ENCODE measurements around the gene SPECC1L. TPM values are rescaled to one million over a fixed set of nuclear protein-coding genes. Genes with fewer than 3 reads are reported as not detected.

SPECC1L gene
- total and polyA plus RNA-seq, 8 donors = 6.0 to 53.1 (median 21.8) TPM

- no peaks in the 10 kb centered on the region for H3K36me3 ChIP-seq
- no peak for DNase-seq
- intact Hi-C loops (cut with DNase I; ENCODE audit: low total_unique reads) = no loop called here
- no peaks in the 10 kb centered on the region for H3K9me3 ChIP-seq
- H3K27me3 ChIP-seq = peaks cover 0 to 35% (median 12%) of the 10 kb centered on the region in 3 donors
- peaks cover 18 to 66% (median 38%) of the 10 kb centered on the region in 4 donors for H3K4me1 ChIP-seq
- H3K4me3 ChIP-seq = no peak overlapping the region
- WGBS, 5 donors = 81 to 97% (median 82%) methylated on average over 3 to 4 of the region's 4 CpGs
- H3K27ac ChIP-seq = peak overlapping the region in 4 of 5 donors; percentile 62 to 80 (median 72)
- TF ChIP-seq POLR2AphosphoS5 (IDR thresholded peaks at IDR 0.05) (no peak), CTCF (IDR thresholded peaks at IDR 0.05) (no peak), POLR2A (IDR thresholded peaks at IDR 0.05) (no peak), EP300 (IDR thresholded peaks at IDR 0.05) (no peak)
Measured at GRCh38 chr22:24426436-24426835, 155.8 kb downstream of the SPECC1L start.

GRCh38 chr22:24426851-24427499, 156.3 kb downstream of the SPECC1L start:
- Histone ChIP-seq H3K4me3 (peak overlapping the region in 1 of 4 donors; percentile 20), H3K9me3 (no peaks in the 10 kb centered on the region), H3K4me1 (peaks cover 18 to 70% (median 43%) of the 10 kb centered on the region in 4 donors), H3K27me3 (peaks cover 0 to 35% (median 12%) of the 10 kb centered on the region in 3 donors), H3K27ac (peak overlapping the region in 4 of 5 donors; percentile 62 to 80 (median 72)), H3K36me3 (no peaks in the 10 kb centered on the region)
- intact Hi-C loops (cut with DNase I; ENCODE audit: low total_unique reads) = no loop called here
- 82 to 91% (median 84%) methylated on average over 12 to 19 of the region's 19 CpGs for WGBS, 5 donors
- DNase-seq = no peak
- TF ChIP-seq CTCF (IDR thresholded peaks at IDR 0.05) (no peak), EP300 (IDR thresholded peaks at IDR 0.05) (no peak), POLR2AphosphoS5 (IDR thresholded peaks at IDR 0.05) (no peak), POLR2A (IDR thresholded peaks at IDR 0.05) (no peak)

GRCh38 chr22:24427500-24428164, 157.0 kb downstream of the SPECC1L start, which contains the start of gene ADORA2A:
Gene ADORA2A (plus strand): TSS chr22:24427599. CDS start chr22:24433405, 5,806 bp downstream.
- intact Hi-C loops (cut with DNase I; ENCODE audit: low total_unique reads) = no loop called here
- WGBS, 5 donors = 69 to 92% (median 74%) methylated on average over 2 to 22 of the region's 22 CpGs
- H3K4me3 ChIP-seq = peak within 1 kb of the TSS in 2 of 4 donors; percentile 20 to 31
- no peak for TF ChIP-seq EP300 (IDR thresholded peaks at IDR 0.05)
- TF ChIP-seq CTCF (IDR thresholded peaks at IDR 0.05) = no peak
- no peak for TF ChIP-seq POLR2AphosphoS5 (IDR thresholded peaks at IDR 0.05)
- TF ChIP-seq POLR2A (IDR thresholded peaks at IDR 0.05) = no peak
- H3K4me1 ChIP-seq = peaks cover 25 to 77% (median 50%) of the 10 kb centered on the region in 4 donors
- peaks cover 0 to 32% (median 12%) of the 10 kb centered on the region in 3 donors for H3K27me3 ChIP-seq
- no peaks in the 10 kb centered on the region for H3K36me3 ChIP-seq
- no peaks in the 10 kb centered on the region for H3K9me3 ChIP-seq
- peak within 1 kb of the TSS; percentile 48 to 80 (median 63) for H3K27ac ChIP-seq
- DNase-seq = peak; percentile 67 to 77

- Histone ChIP-seq H3K4me1 (peaks cover 26 to 81% (median 54%) of the 10 kb centered on the region in 4 donors), H3K36me3 (no peaks in the 10 kb centered on the region), H3K9me3 (no peaks in the 10 kb centered on the region), H3K27me3 (peaks cover 0 to 20% (median 12%) of the 10 kb centered on the region in 3 donors), H3K4me3 (peak overlapping the region in 2 of 4 donors; percentile 17 to 31), H3K27ac (peak overlapping the region in 2 of 5 donors; percentile 2 to 80)
- TF ChIP-seq CTCF (IDR thresholded peaks at IDR 0.05) (no peak), EP300 (IDR thresholded peaks at IDR 0.05) (no peak), POLR2A (IDR thresholded peaks at IDR 0.05) (no peak), POLR2AphosphoS5 (IDR thresholded peaks at IDR 0.05) (no peak)
- 53 to 76% (median 62%) methylated on average over 11 of the region's 11 CpGs for WGBS, 5 donors
- DNase-seq = peak in 1 of 2 donors; percentile 30
- intact Hi-C loops (cut with DNase I; ENCODE audit: low total_unique reads) = no loop called here
Measured at GRCh38 chr22:24428751-24429410, 158.2 kb downstream of the SPECC1L start.

Measured in stomach (tissue), 9 donors.